Measurements from ENCODE around the gene BMPR1B. TPM values are rescaled to one million over a fixed set of nuclear protein-coding genes. Genes with fewer than 3 reads are reported as not detected.

BMPR1B gene
- total RNA-seq, 1 donor from 2014 or later: not detected

GRCh38 chr4:94947681-94948108 is 189.9 kb downstream of the BMPR1B start:
- intact Hi-C loops (cut with micrococcal nuclease): no loop called here

- intact Hi-C loops (cut with micrococcal nuclease): no loop called here
Measured at GRCh38 chr4:94954251-94954650, 196.5 kb downstream of the BMPR1B start.

- intact Hi-C loops (cut with micrococcal nuclease): no loop called here
Measured at GRCh38 chr4:94957030-94957429, 199.3 kb downstream of the BMPR1B start.

GRCh38 chr4:94959307-94959706 is 201.6 kb downstream of the BMPR1B start:
- intact Hi-C loops (cut with micrococcal nuclease): no loop called here

- intact Hi-C loops (cut with micrococcal nuclease): no loop called here
Measured at GRCh38 chr4:94960708-94961107, 203.0 kb downstream of the BMPR1B start.

GRCh38 chr4:94961420-94961819 is 203.7 kb downstream of the BMPR1B start:
- intact Hi-C loops (cut with micrococcal nuclease): no loop called here

GRCh38 chr4:94962484-94962883 is 204.7 kb downstream of the BMPR1B start:
- intact Hi-C loops (cut with micrococcal nuclease): no loop called here

- intact Hi-C loops (cut with micrococcal nuclease): no loop called here
Measured at GRCh38 chr4:94965852-94966251, 208.1 kb downstream of the BMPR1B start.

GRCh38 chr4:94968493-94968892 is 210.7 kb downstream of the BMPR1B start:
- intact Hi-C loops (cut with micrococcal nuclease): no loop called here

- intact Hi-C loops (cut with micrococcal nuclease): no loop called here
Measured at GRCh38 chr4:94970650-94971049, 212.9 kb downstream of the BMPR1B start.

- intact Hi-C loops (cut with micrococcal nuclease): no loop called here
Measured at GRCh38 chr4:94974773-94975172, 217.0 kb downstream of the BMPR1B start.

- intact Hi-C loops (cut with micrococcal nuclease): no loop called here
Measured at GRCh38 chr4:94976371-94977011, 218.7 kb downstream of the BMPR1B start.

- intact Hi-C loops (cut with micrococcal nuclease): no loop called here
Measured at GRCh38 chr4:94978904-94979303, 221.1 kb downstream of the BMPR1B start.

GRCh38 chr4:94979621-94980020 is 221.9 kb downstream of the BMPR1B start:
- intact Hi-C loops (cut with micrococcal nuclease): no loop called here

- intact Hi-C loops (cut with micrococcal nuclease): no loop called here
Measured at GRCh38 chr4:94995684-94996394, 238.1 kb downstream of the BMPR1B start.

- intact Hi-C loops (cut with micrococcal nuclease): no loop called here
Measured at GRCh38 chr4:95000076-95000648, 242.4 kb downstream of the BMPR1B start.

- intact Hi-C loops (cut with micrococcal nuclease): no loop called here
Measured at GRCh38 chr4:95004912-95005311, 247.2 kb downstream of the BMPR1B start.

GRCh38 chr4:95007998-95008397 is 250.2 kb downstream of the BMPR1B start:
- intact Hi-C loops (cut with micrococcal nuclease): no loop called here

GRCh38 chr4:95013236-95013635 is 255.5 kb downstream of the BMPR1B start:
- intact Hi-C loops (cut with micrococcal nuclease): no loop called here

- intact Hi-C loops (cut with micrococcal nuclease): no loop called here
Measured at GRCh38 chr4:95014068-95014467, 256.3 kb downstream of the BMPR1B start.

- intact Hi-C loops (cut with micrococcal nuclease): no loop called here
Measured at GRCh38 chr4:95017305-95018064, 259.7 kb downstream of the BMPR1B start.

- intact Hi-C loops (cut with micrococcal nuclease): no loop called here
Measured at GRCh38 chr4:95018785-95019184, 261.0 kb downstream of the BMPR1B start.

Data from T-helper 2 cell treated with Interferon-gamma antibody and Interleukin-4, amounts not matched to agents 100 ng/mL and 5 ng/mL, for 36 hours (primary cell).